Bronchial epithelial cell (primary cell): Measurements from ENCODE around the gene KRTCAP2. TPM values are rescaled to one million over a fixed set of nuclear protein-coding genes. Genes with fewer than 3 reads are reported as not detected.
A peak's percentile ranks its signal among the peaks of the same experiment; 100 is the strongest.
"Not testable (repeated sequence)": the region's sequence is repeated elsewhere in the genome, so short reads cannot be mapped to it uniquely, and the experiment has no call there.

Experiments used
- DNase-seq: peaks from one replicate; pipeline ENCODE4 v3.0.0-alpha.2; 2010; ENCODE audit warnings: low read depth
- FAIRE-seq: peaks from 2 replicates; lab custom pipeline; 2011; peaks lifted over from hg19 to GRCh38; lab: Jason Lieb, UNC
- H3K27me3 ChIP-seq: 2 replicates; pipeline ENCODE4 v1.5.1; 2011; ENCODE audit warnings: low read length; ENCODE audit not compliant: control insufficient read depth, insufficient read depth
- H3K36me3 ChIP-seq: 2 replicates; pipeline ENCODE4 v1.5.1; 2011; ENCODE audit warnings: low read length; ENCODE audit not compliant: control insufficient read depth, insufficient read depth
- H3K4me3 ChIP-seq: 2 replicates; pipeline ENCODE4 v1.5.1; 2011; ENCODE audit warnings: mild to moderate bottlenecking, low read depth, low read length, control low read depth
- total RNA-seq: library from RNA; depleted of rRNA; stranded (reverse); fragments of >200 nt; gene quantifications from 2 replicates; pipeline ENCODE4 v1.2.1, GENCODE V29; 2014
- TF ChIP-seq, protein P1 (sequence below): IDR thresholded peaks from 2 replicates; pipeline ENCODE4 v1.5.1; 2011; ENCODE audit warnings: mild to moderate bottlenecking, moderate library complexity, low read length, control low read depth, inconsistent platforms; ENCODE audit not compliant: insufficient read depth, severe bottlenecking

Gene KRTCAP2
- total RNA-seq, 1 donor from 2014 or later: 76.3 TPM

DNA sequence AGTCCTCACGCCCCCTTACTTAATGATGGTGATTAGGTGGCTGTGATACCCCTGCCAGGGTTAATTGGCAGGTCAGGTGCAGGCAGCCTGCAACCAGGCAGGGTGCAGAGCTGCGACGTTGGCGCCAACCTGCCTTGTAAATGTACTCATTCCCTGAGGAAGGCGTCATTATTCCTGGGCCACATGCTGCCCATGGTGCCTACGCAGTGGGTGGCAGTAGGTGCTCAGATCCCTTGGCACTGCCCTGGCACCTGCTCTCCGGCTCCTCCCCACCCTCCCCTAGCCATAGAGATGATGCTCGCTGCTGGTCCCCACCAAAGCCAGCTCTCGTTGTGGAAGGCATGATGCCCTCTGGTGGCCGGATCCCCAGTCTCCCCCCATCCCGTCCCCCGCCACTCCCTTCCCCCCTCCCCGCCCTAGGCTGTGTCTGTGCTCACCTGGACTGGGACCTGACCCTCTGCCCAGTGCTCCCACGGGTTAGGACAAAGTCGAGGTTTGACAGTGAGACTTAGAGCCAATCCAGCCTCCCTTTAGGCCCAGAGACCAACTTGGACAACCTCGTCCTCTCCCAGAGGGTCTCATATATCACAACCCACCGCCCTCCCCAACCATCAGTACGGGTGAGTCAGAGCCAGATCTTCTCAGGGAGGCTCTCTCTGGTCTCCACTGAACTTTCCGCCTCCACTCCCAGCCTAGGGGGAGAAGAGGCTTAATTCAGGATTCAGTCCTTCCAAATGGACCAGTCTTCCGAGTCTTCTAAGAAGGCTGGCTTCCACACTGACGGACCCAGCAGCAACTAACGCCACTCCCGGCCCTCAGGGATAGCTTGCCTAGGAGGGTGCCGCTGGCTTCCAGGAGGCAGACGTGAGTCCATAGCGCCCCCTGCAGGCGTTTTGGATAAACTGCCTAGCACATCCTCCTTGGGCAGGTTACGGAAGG is 5.7 kb downstream of the KRTCAP2 start:
- Histone ChIP-seq H3K27me3 (no peaks in the 10 kb centered on the region), H3K36me3 (peaks cover 3% of the 10 kb centered on the region), H3K4me3 (no peak overlapping the region)
- DNase-seq (peak; percentile 72), FAIRE-seq (no peak)
- TF ChIP-seq, protein P1, sequence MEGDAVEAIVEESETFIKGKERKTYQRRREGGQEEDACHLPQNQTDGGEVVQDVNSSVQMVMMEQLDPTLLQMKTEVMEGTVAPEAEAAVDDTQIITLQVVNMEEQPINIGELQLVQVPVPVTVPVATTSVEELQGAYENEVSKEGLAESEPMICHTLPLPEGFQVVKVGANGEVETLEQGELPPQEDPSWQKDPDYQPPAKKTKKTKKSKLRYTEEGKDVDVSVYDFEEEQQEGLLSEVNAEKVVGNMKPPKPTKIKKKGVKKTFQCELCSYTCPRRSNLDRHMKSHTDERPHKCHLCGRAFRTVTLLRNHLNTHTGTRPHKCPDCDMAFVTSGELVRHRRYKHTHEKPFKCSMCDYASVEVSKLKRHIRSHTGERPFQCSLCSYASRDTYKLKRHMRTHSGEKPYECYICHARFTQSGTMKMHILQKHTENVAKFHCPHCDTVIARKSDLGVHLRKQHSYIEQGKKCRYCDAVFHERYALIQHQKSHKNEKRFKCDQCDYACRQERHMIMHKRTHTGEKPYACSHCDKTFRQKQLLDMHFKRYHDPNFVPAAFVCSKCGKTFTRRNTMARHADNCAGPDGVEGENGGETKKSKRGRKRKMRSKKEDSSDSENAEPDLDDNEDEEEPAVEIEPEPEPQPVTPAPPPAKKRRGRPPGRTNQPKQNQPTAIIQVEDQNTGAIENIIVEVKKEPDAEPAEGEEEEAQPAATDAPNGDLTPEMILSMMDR: peak; percentile 94

DNA sequence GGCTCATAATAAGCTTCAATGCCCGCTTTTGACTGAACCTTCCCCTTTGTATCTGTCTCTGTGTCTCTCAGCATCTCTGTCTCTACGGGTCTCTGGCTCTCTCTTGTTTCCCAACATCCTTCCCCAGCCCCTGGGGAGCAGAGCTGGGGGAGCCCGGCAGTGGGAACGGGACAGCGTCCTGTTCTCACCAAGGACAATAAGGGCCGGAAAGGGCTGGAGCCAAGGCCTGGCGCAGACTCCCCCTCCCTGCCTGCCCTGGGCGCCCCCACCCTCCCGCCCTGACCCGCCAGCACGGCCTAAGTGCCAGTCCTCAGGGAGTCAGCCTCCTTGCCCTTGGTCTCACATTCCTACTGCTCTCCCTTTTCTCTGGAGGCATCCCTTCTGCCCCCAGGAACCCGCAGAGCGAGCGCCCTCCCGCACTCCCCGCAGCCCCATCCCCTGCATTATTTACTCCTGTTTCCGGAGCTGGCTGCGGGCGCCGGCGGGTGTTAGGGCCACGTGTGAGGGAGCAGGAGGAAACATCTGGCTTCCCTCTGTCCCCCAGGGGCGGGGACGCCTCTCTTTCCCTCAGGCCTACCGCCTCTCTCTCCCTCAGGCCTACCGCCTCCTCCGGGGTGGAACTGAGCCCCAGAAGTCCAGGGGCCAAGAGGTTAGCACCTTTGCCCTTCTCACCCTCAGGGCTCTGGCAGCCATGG is 6.5 kb downstream of the KRTCAP2 start:
- no peak overlapping the region for H3K4me3 ChIP-seq
- FAIRE-seq (no peak), DNase-seq (no peak)
- H3K27me3 ChIP-seq: no peaks in the 10 kb centered on the region
- TF ChIP-seq, protein P1: no peak
- peaks cover 3% of the 10 kb centered on the region for H3K36me3 ChIP-seq

DNA sequence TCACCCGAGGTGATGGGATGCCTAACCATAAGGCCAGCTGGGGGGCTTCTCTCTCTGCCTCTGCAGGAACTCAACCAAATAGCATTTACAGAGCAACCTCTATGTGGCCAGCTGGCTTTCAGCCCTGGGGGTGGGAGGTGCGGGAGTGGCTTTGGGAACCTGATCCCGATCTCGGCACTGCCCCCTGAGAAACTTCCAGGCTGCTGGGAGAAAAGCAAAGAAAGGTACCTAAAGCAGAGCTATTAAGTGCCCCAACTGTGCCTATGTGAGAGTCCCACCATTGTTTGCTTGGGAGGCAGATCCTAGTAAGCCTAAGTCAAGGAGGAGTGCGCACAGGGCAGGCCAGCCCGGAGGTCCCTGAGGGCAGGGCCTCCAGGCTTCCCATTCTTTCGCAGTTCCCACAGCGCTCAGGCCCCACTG is 7.0 kb downstream of the KRTCAP2 start:
- Histone ChIP-seq H3K27me3 (no peaks in the 10 kb centered on the region), H3K4me3 (no peak overlapping the region), H3K36me3 (peaks cover 3% of the 10 kb centered on the region)
- FAIRE-seq (no peak), DNase-seq (no peak)
- TF ChIP-seq, protein P1: no peak

DNA sequence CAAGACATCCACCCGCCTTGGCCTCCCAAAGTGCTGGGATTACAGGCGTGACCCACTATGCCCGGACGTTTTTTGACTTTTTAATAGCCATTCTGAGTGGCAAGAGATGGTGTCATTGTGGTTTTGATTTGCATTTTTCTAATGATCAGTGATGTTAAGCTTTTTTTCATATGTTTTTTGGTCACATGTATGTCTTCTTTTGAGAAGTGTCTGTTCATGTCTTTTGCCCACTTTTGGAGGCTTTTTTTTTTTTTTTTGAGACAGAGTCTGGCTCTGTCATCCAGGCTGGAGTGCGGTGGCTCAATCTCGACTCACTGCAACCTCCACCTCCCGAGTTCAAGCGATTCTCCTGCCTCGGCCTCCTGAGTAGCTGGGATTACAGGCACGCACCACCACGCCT is 8.5 kb downstream of the KRTCAP2 start:
- not testable (repeated sequence) for H3K4me3 ChIP-seq, H3K27me3 ChIP-seq, H3K36me3 ChIP-seq, DNase-seq, FAIRE-seq

DNA sequence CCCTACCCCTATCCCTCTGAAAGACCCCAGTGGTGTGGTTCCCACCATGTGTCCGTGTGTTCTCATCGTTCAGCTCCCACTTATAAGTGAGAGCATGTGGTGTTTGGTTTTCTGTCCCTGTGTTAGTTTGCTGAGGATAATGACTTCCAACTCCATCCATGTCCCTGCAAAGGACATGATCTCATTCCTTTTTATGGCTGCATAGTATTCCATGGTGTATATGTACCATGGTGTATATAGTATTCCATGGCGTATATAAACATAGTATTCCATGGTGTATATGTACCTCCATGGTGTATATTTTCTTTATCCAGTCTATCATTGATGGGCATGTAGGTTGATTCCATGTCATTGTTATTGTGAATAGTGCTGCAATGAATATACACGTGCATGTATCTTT is 9.3 kb downstream of the KRTCAP2 start:
- FAIRE-seq, H3K4me3 ChIP-seq, DNase-seq, H3K27me3 ChIP-seq, H3K36me3 ChIP-seq: not testable (repeated sequence)

DNA sequence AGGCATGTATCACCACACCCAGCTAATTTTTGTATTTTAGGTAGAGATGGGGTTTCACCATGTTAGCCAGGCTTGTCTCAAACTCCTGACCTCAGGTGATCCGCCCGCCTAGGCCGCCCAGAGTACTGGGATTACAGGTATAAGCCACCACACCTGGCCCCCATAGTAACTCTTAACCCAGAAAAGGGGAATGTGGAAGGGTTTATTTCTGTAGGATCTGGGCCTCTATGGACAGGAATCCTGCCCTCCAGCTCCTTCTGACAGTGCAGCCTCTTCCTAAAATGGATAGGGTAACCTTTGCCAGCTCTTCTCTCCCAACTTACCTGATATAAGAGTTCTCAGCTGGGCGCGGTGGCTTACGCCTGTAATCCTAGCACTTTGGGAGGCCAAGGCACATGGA is 10.5 kb downstream of the KRTCAP2 start:
- H3K4me3 ChIP-seq, DNase-seq, FAIRE-seq, H3K36me3 ChIP-seq, H3K27me3 ChIP-seq: not testable (repeated sequence)

DNA sequence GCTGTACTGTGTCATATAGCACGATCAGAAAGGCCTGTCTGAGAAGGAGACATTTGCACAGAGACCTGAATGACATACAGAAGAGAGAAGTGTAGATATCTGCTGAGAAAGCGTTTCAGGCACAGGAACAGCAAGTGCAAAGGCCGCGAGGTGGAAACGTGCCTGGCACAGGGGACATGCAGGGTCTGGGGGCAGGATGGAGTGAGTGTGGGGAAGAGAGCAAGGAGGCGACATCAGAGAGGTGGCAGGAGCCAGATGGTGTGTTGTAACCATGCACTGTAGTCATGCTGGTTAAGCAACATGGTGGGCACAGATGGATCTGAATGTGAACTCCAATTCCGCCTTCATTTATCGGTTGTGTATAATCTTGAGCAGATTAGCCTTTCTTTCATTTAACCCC is 13.0 kb downstream of the KRTCAP2 start:
- TF ChIP-seq, protein P1: no peak
- H3K4me3 ChIP-seq: no peak overlapping the region
- no peaks in the 10 kb centered on the region for H3K27me3 ChIP-seq
- DNase-seq (no peak), FAIRE-seq (no peak)
- H3K36me3 ChIP-seq: no peaks in the 10 kb centered on the region
